Astrocyte (in vitro differentiated cells and primary cell): Measurements from ENCODE around the gene LRRC61.

Source experiments
- CTCF ChIP-seq: IDR thresholded peaks from 2 replicates; pipeline ENCODE4 v1.5.1; 2011; ENCODE audit warnings: low read depth, mild to moderate bottlenecking, inconsistent platforms, low read length, moderate library complexity; ENCODE audit not compliant: insufficient read depth
- EZH2 ChIP-seq: IDR thresholded peaks from 2 replicates; pipeline ENCODE4 v1.6.1; 2012; ENCODE audit warnings: mild to moderate bottlenecking, low read length, inconsistent platforms; ENCODE audit not compliant: insufficient read depth

GRCh38 chr7:150345012-150345411 is 21.9 kb downstream of the LRRC61 start:
- TF ChIP-seq CTCF (no peak), EZH2 (no peak)
